H9 (cell line): ENCODE measurements around the gene TMEM208. TPM values are rescaled to one million over a fixed set of nuclear protein-coding genes. Genes with fewer than 3 reads are reported as not detected.

ENCODE experiments used
- DNase-seq: peaks from one replicate; pipeline ENCODE4 v3.0.0-alpha.2; 2017
- H2AFZ ChIP-seq: one replicate; pipeline ENCODE4 v1.6.1; 2013; ENCODE audit warnings: mild to moderate bottlenecking, low read length, control low read depth, moderate library complexity
- H2AK5ac ChIP-seq: 2 replicates; pipeline ENCODE4 v1.6.1; 2013; ENCODE audit warnings: low read length, control low read depth, mixed read lengths; ENCODE audit not compliant: insufficient read length
- H2BK120ac ChIP-seq: one replicate; pipeline ENCODE4 v1.6.1; 2013; ENCODE audit warnings: low read depth, mild to moderate bottlenecking, low read length, control low read depth, inconsistent platforms; ENCODE audit not compliant: poor library complexity, severe bottlenecking
- H2BK12ac ChIP-seq: 2 replicates; pipeline ENCODE4 v1.6.1; 2013; ENCODE audit warnings: low read length, control low read depth, mixed read lengths, low read depth; ENCODE audit not compliant: insufficient read length
- H2BK15ac ChIP-seq: 2 replicates; pipeline ENCODE4 v1.6.1; 2013; ENCODE audit warnings: low read depth, low read length, control low read depth
- H2BK20ac ChIP-seq: one replicate; pipeline ENCODE4 v1.6.1; 2013; ENCODE audit warnings: low read depth, mild to moderate bottlenecking, low read length, control low read depth, inconsistent platforms; ENCODE audit not compliant: poor library complexity, severe bottlenecking
- H2BK5ac ChIP-seq: 2 replicates; pipeline ENCODE4 v1.6.1; 2013; ENCODE audit warnings: low read length, control low read depth, mixed read lengths; ENCODE audit not compliant: insufficient read length
- H3K14ac ChIP-seq: 2 replicates; pipeline ENCODE4 v1.6.1; 2013; ENCODE audit warnings: low read length, control low read depth; ENCODE audit not compliant: insufficient read depth
- H3K18ac ChIP-seq: 2 replicates; pipeline ENCODE4 v1.6.1; 2013; ENCODE audit warnings: low read depth, mild to moderate bottlenecking, mixed read lengths, low read length, control low read depth; ENCODE audit not compliant: insufficient read length
- H3K23ac ChIP-seq: 2 replicates; pipeline ENCODE4 v1.6.1; 2013; ENCODE audit warnings: low read length, control low read depth, mixed read lengths, low read depth; ENCODE audit not compliant: insufficient read length
- H3K23me2 ChIP-seq: 2 replicates; pipeline ENCODE4 v1.6.1; 2013; ENCODE audit warnings: low read depth, mild to moderate bottlenecking, mixed read lengths, low read length, control low read depth; ENCODE audit not compliant: insufficient read length, poor library complexity, severe bottlenecking
- H3K27ac ChIP-seq: 2 replicates; pipeline ENCODE4 v1.5.1; 2013; ENCODE audit warnings: low read length, control low read depth, mixed read lengths, low read depth; ENCODE audit not compliant: insufficient read length
- H3K27me3 ChIP-seq: 2 replicates; pipeline ENCODE4 v1.6.1; 2013; ENCODE audit warnings: low read length, control low read depth, inconsistent platforms; ENCODE audit not compliant: insufficient read depth
- H3K4ac ChIP-seq: 2 replicates; pipeline ENCODE4 v1.6.1; 2013; ENCODE audit warnings: low read depth, mild to moderate bottlenecking, control low read depth, inconsistent platforms, low read length, moderate library complexity
- H3K4me1 ChIP-seq: 2 replicates; pipeline ENCODE4 v1.6.1; 2013; ENCODE audit warnings: low read length, control low read depth, inconsistent platforms; ENCODE audit not compliant: insufficient read depth
- H3K4me2 ChIP-seq: 2 replicates; pipeline ENCODE4 v1.6.1; 2013; ENCODE audit warnings: low read length, control low read depth, mixed read lengths; ENCODE audit not compliant: insufficient read length, insufficient read depth
- H3K56ac ChIP-seq: 2 replicates; pipeline ENCODE4 v1.6.1; 2013; ENCODE audit warnings: low read depth, mild to moderate bottlenecking, mixed read lengths, low read length, control low read depth; ENCODE audit not compliant: insufficient read length
- H3K79me1 ChIP-seq: 2 replicates; pipeline ENCODE4 v1.6.1; 2013; ENCODE audit warnings: low read depth, mild to moderate bottlenecking, moderate library complexity, low read length, control low read depth, inconsistent platforms; ENCODE audit not compliant: insufficient read depth, poor library complexity, severe bottlenecking
- H3K79me2 ChIP-seq: 2 replicates; pipeline ENCODE4 v1.6.1; 2013; ENCODE audit warnings: low read length, control low read depth, inconsistent platforms; ENCODE audit not compliant: insufficient read depth
- H3K9ac ChIP-seq: 2 replicates; pipeline ENCODE4 v1.6.1; 2013; ENCODE audit warnings: low read length, control low read depth, mixed read lengths; ENCODE audit not compliant: insufficient read length; ENCODE audit errors: extremely low read depth
- H3K9me3 ChIP-seq: one replicate; pipeline ENCODE4 v1.6.1; 2013; ENCODE audit warnings: low read depth, low read length, inconsistent platforms; ENCODE audit not compliant: control insufficient read depth
- H3T11ph ChIP-seq: one replicate; pipeline ENCODE4 v1.6.1; 2013; ENCODE audit warnings: mild to moderate bottlenecking, low read length, control low read depth, inconsistent platforms
- H4K20me1 ChIP-seq: one replicate; pipeline ENCODE4 v1.6.1; 2013; ENCODE audit not compliant: control insufficient read depth, insufficient read length, insufficient read depth
- H4K5ac ChIP-seq: 2 replicates; pipeline ENCODE4 v1.6.1; 2013; ENCODE audit warnings: low read depth, mild to moderate bottlenecking, mixed read lengths, low read length, control low read depth; ENCODE audit not compliant: insufficient read length
- H4K8ac ChIP-seq: replicated peaks from 2 replicates; pipeline ENCODE4 v1.6.1; 2013; ENCODE audit warnings: low read length, control low read depth, mixed read lengths, low read depth; ENCODE audit not compliant: insufficient read length
- H4K91ac ChIP-seq: 2 replicates; pipeline ENCODE4 v1.6.1; 2013; ENCODE audit warnings: low read depth, mild to moderate bottlenecking, moderate library complexity, mixed read lengths, low read length, control low read depth; ENCODE audit not compliant: insufficient read length
- H3K27ac Mint-ChIP-seq, 3 experiments: 2 replicates in 2 of 3; 3 replicates in 1 of 3; pipeline ENCODE4 v1.8.0; 2020 to 2021; ENCODE audit warnings: mixed read lengths in 3 of 3, mild to moderate bottlenecking in 1 of 3, moderate library complexity in 1 of 3
- H3K27me3 Mint-ChIP-seq: 2 replicates; pipeline ENCODE4 v1.8.0; 2021; ENCODE audit warnings: low read depth, mild to moderate bottlenecking, moderate library complexity, mixed read lengths
- H3K36me3 Mint-ChIP-seq, 3 experiments: 2 replicates in 2 of 3; 3 replicates in 1 of 3; pipeline ENCODE4 v1.8.0; 2020 to 2021; ENCODE audit warnings: low read depth in 3 of 3, mixed read lengths in 3 of 3; ENCODE audit not compliant: insufficient read depth in 1 of 3
- H3K4me1 Mint-ChIP-seq, 2 experiments: 2 replicates each; pipeline ENCODE4 v1.8.0; 2020; ENCODE audit warnings: mixed read lengths in 2 of 2
- H3K4me3 Mint-ChIP-seq, 2 experiments: 2 replicates in 1 of 2; 3 replicates in 1 of 2; pipeline ENCODE4 v1.8.0; 2020 to 2021; ENCODE audit warnings: mild to moderate bottlenecking in 2 of 2, mixed read lengths in 2 of 2, moderate library complexity in 1 of 2
- H3K9me3 Mint-ChIP-seq, 2 experiments: 2 replicates in 1 of 2; 3 replicates in 1 of 2; pipeline ENCODE4 v1.8.0; 2020; ENCODE audit warnings: mild to moderate bottlenecking in 2 of 2, mixed read lengths in 2 of 2, moderate library complexity in 1 of 2
- WGBS: extraction: QIAGEN DNeasy Blood & Tissue Kit; methylation state at CpG from one replicate; pipeline ENCODE4 v1.1.7; 2013; ENCODE audit warnings: missing lambda C conversion rate, low lambda C conversion rate, mixed read lengths; ENCODE audit not compliant: insufficient read length; ENCODE audit errors: extremely low coverage; 5-methylcytosine and 5-hydroxymethylcytosine counted together
- total RNA-seq: library from RNA; stranded (reverse); gene quantifications from 2 replicates; pipeline ENCODE4 v1.2.1, GENCODE V29; 2021
- TF ChIP-seq, protein P1 (sequence below): fragments of 200-600 bp; sonication (generic); conservative IDR thresholded peaks from 3 replicates; pipeline ENCODE4 v1.8.0; 2021; ENCODE audit warnings: antibody characterized with exemption, mild to moderate bottlenecking

The TMEM208 gene
- total RNA-seq, 1 experiment from 2014 or later = 42.6 TPM

- no peak overlapping the region for H4K8ac ChIP-seq
- no peaks in the 10 kb centered on the region; the same call in 1 of the 2 replicates for H3K27me3 Mint-ChIP-seq
- no peak overlapping the region for H3K23ac ChIP-seq
- H3K9ac ChIP-seq = no peak overlapping the region
- no peak overlapping the region for H4K91ac ChIP-seq
- no peaks in the 10 kb centered on the region for H4K20me1 ChIP-seq
- no peaks in the 10 kb centered on the region for H3K23me2 ChIP-seq
- H2BK12ac ChIP-seq = no peak overlapping the region
- no peaks in the 10 kb centered on the region for H3K4me1 Mint-ChIP-seq
- no peaks in the 10 kb centered on the region for H3K27me3 ChIP-seq
- no peak overlapping the region for H3K4ac ChIP-seq
- no peaks in the 10 kb centered on the region for H3K4me1 ChIP-seq
- H3K4me3 Mint-ChIP-seq = no peak overlapping the region
- H3K27ac ChIP-seq = no peak overlapping the region
- H3K79me1 ChIP-seq = no peaks in the 10 kb centered on the region
- no peaks in the 10 kb centered on the region for H3K9me3 Mint-ChIP-seq
- no peak overlapping the region for H2BK15ac ChIP-seq
- no peaks in the 10 kb centered on the region for H3K79me2 ChIP-seq
- no peak overlapping the region for H3T11ph ChIP-seq
- peaks cover 0 to 21% (median 0%) of the 10 kb centered on the region in 3 experiments; a peak in 4 of 7 replicates for H3K36me3 Mint-ChIP-seq
- H2AK5ac ChIP-seq = no peak overlapping the region
- no peak overlapping the region for H2BK20ac ChIP-seq
- no peak overlapping the region for H3K14ac ChIP-seq
- no peak for DNase-seq
- H2BK120ac ChIP-seq = no peak overlapping the region
- H3K27ac Mint-ChIP-seq = no peak overlapping the region
- H3K56ac ChIP-seq = no peak overlapping the region
- H2AFZ ChIP-seq = no peak overlapping the region
- H2BK5ac ChIP-seq = no peak overlapping the region
- H3K18ac ChIP-seq = no peak overlapping the region
- H3K9me3 ChIP-seq = no peaks in the 10 kb centered on the region
- WGBS = no CpG with 5 or more reads among the region's 17 CpGs
- no peak overlapping the region for H4K5ac ChIP-seq
- TF ChIP-seq, protein P1, sequence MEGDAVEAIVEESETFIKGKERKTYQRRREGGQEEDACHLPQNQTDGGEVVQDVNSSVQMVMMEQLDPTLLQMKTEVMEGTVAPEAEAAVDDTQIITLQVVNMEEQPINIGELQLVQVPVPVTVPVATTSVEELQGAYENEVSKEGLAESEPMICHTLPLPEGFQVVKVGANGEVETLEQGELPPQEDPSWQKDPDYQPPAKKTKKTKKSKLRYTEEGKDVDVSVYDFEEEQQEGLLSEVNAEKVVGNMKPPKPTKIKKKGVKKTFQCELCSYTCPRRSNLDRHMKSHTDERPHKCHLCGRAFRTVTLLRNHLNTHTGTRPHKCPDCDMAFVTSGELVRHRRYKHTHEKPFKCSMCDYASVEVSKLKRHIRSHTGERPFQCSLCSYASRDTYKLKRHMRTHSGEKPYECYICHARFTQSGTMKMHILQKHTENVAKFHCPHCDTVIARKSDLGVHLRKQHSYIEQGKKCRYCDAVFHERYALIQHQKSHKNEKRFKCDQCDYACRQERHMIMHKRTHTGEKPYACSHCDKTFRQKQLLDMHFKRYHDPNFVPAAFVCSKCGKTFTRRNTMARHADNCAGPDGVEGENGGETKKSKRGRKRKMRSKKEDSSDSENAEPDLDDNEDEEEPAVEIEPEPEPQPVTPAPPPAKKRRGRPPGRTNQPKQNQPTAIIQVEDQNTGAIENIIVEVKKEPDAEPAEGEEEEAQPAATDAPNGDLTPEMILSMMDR = no peak
- no peak overlapping the region for H3K4me2 ChIP-seq
These were observed 28.8 kb downstream of the TMEM208 start for GRCh38 chr16:67255553-67256221.
